DND-41 (cell line): ENCODE measurements around the gene DNAJC15.

Experiments
- EZH2 ChIP-seq: IDR thresholded peaks from 3 replicates; pipeline ENCODE4 v1.6.1; 2012; ENCODE audit warnings: borderline replicate concordance, low read depth, mild to moderate bottlenecking, moderate library complexity, low read length, inconsistent platforms; ENCODE audit not compliant: severe bottlenecking
- TF ChIP-seq, protein P1 (sequence below): IDR thresholded peaks from 2 replicates; pipeline ENCODE4 v1.5.1; 2012; ENCODE audit warnings: borderline replicate concordance, low read length, moderate library complexity, mild to moderate bottlenecking; ENCODE audit not compliant: poor library complexity, severe bottlenecking; ENCODE audit errors: extremely low read depth

DNA sequence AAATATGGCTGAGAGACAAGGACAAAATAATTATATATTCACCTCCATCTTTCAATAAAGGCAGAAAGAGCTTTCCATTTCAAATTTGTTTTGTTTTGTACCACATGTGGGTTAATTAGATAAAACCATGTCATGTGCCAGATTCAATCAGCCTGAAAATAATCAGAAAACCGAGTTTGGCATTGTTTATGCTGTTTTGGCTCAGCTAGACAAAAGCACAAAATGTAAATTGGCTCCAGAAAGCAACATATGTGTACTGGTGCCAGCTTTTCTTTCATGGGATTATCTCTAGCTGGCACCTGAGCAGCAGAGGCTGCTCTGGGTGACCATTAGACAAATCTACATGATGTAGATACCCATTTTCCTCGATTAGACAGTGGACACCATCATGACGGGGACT is 9.2 kb upstream of the DNAJC15 start:
- TF ChIP-seq, protein P1, sequence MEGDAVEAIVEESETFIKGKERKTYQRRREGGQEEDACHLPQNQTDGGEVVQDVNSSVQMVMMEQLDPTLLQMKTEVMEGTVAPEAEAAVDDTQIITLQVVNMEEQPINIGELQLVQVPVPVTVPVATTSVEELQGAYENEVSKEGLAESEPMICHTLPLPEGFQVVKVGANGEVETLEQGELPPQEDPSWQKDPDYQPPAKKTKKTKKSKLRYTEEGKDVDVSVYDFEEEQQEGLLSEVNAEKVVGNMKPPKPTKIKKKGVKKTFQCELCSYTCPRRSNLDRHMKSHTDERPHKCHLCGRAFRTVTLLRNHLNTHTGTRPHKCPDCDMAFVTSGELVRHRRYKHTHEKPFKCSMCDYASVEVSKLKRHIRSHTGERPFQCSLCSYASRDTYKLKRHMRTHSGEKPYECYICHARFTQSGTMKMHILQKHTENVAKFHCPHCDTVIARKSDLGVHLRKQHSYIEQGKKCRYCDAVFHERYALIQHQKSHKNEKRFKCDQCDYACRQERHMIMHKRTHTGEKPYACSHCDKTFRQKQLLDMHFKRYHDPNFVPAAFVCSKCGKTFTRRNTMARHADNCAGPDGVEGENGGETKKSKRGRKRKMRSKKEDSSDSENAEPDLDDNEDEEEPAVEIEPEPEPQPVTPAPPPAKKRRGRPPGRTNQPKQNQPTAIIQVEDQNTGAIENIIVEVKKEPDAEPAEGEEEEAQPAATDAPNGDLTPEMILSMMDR = no peak
- no peak for TF ChIP-seq EZH2
